ENCODE results near the gene FBXW11.

- TF ChIP-seq EZH2phosphoT487 (IDR thresholded peaks at IDR 0.05; ENCODE audit: low read depth): no peak
- TF ChIP-seq, protein P1, sequence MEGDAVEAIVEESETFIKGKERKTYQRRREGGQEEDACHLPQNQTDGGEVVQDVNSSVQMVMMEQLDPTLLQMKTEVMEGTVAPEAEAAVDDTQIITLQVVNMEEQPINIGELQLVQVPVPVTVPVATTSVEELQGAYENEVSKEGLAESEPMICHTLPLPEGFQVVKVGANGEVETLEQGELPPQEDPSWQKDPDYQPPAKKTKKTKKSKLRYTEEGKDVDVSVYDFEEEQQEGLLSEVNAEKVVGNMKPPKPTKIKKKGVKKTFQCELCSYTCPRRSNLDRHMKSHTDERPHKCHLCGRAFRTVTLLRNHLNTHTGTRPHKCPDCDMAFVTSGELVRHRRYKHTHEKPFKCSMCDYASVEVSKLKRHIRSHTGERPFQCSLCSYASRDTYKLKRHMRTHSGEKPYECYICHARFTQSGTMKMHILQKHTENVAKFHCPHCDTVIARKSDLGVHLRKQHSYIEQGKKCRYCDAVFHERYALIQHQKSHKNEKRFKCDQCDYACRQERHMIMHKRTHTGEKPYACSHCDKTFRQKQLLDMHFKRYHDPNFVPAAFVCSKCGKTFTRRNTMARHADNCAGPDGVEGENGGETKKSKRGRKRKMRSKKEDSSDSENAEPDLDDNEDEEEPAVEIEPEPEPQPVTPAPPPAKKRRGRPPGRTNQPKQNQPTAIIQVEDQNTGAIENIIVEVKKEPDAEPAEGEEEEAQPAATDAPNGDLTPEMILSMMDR (IDR thresholded peaks at IDR 0.05; ENCODE audit: low read depth, low read length): no peak
Observed at GRCh38 chr5:172005708-172006320, 624 bp downstream of the FBXW11 start.

All from OCI-LY3 (cell line).